SK-N-SH (cell line): ENCODE measurements around the gene SIRT5.

Source experiments
- EP300 ChIP-seq, 2 experiments: IDR thresholded peaks; 2 replicates each; pipeline versions ENCODE4 v1.4.0 to v1.6.1; 2012; ENCODE audit warnings: borderline replicate concordance in 1 of 2, low read depth in 1 of 2, low read length in 1 of 2
- FOSL2 ChIP-seq: IDR thresholded peaks from 2 replicates; pipeline ENCODE4 v1.4.0; 2012; ENCODE audit warnings: low read depth, mild to moderate bottlenecking, moderate library complexity, borderline replicate concordance
- MEF2A ChIP-seq: IDR thresholded peaks from 2 replicates; pipeline ENCODE4 v1.4.0; 2012; ENCODE audit warnings: low read depth, borderline replicate concordance
- MXI1 ChIP-seq: IDR thresholded peaks from 2 replicates; pipeline ENCODE4 v1.6.1; 2012; ENCODE audit warnings: mild to moderate bottlenecking, low read depth, low read length, improper control_type of control experiment
- NRF1 ChIP-seq: IDR thresholded peaks from 2 replicates; pipeline ENCODE4 v1.6.1; 2012; ENCODE audit warnings: low read depth, mild to moderate bottlenecking, low read length
- RCOR1 ChIP-seq: fragments of 150-350 bp; IDR thresholded peaks from 2 replicates; pipeline ENCODE4 v1.6.1; 2017; ENCODE audit warnings: antibody characterized with exemption, low read length
- TF ChIP-seq, protein P1 (sequence below): fragments of 200-600 bp; sonication (generic); IDR thresholded peaks from 2 replicates; pipeline ENCODE4 v1.6.1; 2017; ENCODE audit warnings: antibody characterized with exemption, mild to moderate bottlenecking, moderate library complexity
- TF ChIP-seq, protein P2 (sequence below): fragments of 150-350 bp; IDR thresholded peaks from 2 replicates; pipeline ENCODE4 v1.6.1; 2017; ENCODE audit warnings: antibody characterized with exemption, low read length, low read depth, borderline replicate concordance
- TF ChIP-seq, protein P3 (sequence below): IDR thresholded peaks from 2 replicates; pipeline ENCODE4 v1.4.0; 2012; ENCODE audit warnings: low read depth, borderline replicate concordance
- TF ChIP-seq, protein P4 (sequence below): IDR thresholded peaks from 2 replicates; pipeline ENCODE4 v1.4.0; 2012; ENCODE audit warnings: low read depth, borderline replicate concordance
- TF ChIP-seq, protein P5 (sequence below): IDR thresholded peaks from 2 replicates; pipeline ENCODE4 v1.6.1; 2012; ENCODE audit warnings: mild to moderate bottlenecking, low read depth, low read length, moderate library complexity

DNA sequence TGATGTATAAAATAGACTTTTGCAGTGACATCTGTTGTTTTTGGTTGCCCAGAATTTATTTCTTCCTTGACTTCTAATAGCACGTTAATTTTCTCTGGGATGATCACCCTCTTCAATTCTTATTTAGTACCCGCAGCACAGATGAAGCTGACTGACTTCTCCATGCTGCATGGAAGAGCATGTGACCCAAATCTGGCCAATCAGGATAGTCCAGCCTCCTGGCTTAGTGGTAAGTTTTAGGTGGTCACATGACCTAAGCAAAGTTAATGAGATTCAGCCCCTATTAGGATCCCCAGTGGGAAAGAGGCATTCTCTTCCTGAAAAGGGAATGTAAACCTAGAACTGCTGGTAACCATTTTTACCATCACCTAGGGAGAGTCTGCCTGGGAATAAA is 13.8 kb upstream of the SIRT5 start:
- no peak for TF ChIP-seq EP300 (IDR thresholded peaks at IDR 0.05; ENCODE audit: borderline replicate concordance in 1 of 2, low read depth in 1 of 2, low read length in 1 of 2)
- TF ChIP-seq, protein P1, sequence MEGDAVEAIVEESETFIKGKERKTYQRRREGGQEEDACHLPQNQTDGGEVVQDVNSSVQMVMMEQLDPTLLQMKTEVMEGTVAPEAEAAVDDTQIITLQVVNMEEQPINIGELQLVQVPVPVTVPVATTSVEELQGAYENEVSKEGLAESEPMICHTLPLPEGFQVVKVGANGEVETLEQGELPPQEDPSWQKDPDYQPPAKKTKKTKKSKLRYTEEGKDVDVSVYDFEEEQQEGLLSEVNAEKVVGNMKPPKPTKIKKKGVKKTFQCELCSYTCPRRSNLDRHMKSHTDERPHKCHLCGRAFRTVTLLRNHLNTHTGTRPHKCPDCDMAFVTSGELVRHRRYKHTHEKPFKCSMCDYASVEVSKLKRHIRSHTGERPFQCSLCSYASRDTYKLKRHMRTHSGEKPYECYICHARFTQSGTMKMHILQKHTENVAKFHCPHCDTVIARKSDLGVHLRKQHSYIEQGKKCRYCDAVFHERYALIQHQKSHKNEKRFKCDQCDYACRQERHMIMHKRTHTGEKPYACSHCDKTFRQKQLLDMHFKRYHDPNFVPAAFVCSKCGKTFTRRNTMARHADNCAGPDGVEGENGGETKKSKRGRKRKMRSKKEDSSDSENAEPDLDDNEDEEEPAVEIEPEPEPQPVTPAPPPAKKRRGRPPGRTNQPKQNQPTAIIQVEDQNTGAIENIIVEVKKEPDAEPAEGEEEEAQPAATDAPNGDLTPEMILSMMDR = no peak
- TF ChIP-seq, protein P2, sequence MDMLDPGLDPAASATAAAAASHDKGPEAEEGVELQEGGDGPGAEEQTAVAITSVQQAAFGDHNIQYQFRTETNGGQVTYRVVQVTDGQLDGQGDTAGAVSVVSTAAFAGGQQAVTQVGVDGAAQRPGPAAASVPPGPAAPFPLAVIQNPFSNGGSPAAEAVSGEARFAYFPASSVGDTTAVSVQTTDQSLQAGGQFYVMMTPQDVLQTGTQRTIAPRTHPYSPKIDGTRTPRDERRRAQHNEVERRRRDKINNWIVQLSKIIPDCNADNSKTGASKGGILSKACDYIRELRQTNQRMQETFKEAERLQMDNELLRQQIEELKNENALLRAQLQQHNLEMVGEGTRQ = no peak
- no peak for TF ChIP-seq RCOR1
- TF ChIP-seq MEF2A = no peak
- TF ChIP-seq, protein P3, sequence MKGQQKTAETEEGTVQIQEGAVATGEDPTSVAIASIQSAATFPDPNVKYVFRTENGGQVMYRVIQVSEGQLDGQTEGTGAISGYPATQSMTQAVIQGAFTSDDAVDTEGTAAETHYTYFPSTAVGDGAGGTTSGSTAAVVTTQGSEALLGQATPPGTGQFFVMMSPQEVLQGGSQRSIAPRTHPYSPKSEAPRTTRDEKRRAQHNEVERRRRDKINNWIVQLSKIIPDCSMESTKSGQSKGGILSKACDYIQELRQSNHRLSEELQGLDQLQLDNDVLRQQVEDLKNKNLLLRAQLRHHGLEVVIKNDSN = peak; percentile 57; the same call in 1 of the 2 replicates
- no peak for TF ChIP-seq FOSL2
- TF ChIP-seq MXI1 = no peak
- TF ChIP-seq, protein P4, sequence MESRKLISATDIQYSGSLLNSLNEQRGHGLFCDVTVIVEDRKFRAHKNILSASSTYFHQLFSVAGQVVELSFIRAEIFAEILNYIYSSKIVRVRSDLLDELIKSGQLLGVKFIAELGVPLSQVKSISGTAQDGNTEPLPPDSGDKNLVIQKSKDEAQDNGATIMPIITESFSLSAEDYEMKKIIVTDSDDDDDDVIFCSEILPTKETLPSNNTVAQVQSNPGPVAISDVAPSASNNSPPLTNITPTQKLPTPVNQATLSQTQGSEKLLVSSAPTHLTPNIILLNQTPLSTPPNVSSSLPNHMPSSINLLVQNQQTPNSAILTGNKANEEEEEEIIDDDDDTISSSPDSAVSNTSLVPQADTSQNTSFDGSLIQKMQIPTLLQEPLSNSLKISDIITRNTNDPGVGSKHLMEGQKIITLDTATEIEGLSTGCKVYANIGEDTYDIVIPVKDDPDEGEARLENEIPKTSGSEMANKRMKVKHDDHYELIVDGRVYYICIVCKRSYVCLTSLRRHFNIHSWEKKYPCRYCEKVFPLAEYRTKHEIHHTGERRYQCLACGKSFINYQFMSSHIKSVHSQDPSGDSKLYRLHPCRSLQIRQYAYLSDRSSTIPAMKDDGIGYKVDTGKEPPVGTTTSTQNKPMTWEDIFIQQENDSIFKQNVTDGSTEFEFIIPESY = no peak
- TF ChIP-seq, protein P5, sequence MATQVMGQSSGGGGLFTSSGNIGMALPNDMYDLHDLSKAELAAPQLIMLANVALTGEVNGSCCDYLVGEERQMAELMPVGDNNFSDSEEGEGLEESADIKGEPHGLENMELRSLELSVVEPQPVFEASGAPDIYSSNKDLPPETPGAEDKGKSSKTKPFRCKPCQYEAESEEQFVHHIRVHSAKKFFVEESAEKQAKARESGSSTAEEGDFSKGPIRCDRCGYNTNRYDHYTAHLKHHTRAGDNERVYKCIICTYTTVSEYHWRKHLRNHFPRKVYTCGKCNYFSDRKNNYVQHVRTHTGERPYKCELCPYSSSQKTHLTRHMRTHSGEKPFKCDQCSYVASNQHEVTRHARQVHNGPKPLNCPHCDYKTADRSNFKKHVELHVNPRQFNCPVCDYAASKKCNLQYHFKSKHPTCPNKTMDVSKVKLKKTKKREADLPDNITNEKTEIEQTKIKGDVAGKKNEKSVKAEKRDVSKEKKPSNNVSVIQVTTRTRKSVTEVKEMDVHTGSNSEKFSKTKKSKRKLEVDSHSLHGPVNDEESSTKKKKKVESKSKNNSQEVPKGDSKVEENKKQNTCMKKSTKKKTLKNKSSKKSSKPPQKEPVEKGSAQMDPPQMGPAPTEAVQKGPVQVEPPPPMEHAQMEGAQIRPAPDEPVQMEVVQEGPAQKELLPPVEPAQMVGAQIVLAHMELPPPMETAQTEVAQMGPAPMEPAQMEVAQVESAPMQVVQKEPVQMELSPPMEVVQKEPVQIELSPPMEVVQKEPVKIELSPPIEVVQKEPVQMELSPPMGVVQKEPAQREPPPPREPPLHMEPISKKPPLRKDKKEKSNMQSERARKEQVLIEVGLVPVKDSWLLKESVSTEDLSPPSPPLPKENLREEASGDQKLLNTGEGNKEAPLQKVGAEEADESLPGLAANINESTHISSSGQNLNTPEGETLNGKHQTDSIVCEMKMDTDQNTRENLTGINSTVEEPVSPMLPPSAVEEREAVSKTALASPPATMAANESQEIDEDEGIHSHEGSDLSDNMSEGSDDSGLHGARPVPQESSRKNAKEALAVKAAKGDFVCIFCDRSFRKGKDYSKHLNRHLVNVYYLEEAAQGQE = no peak
- no peak for TF ChIP-seq NRF1
